ENCODE results near the gene LHFPL3.

Gene LHFPL3

DNA sequence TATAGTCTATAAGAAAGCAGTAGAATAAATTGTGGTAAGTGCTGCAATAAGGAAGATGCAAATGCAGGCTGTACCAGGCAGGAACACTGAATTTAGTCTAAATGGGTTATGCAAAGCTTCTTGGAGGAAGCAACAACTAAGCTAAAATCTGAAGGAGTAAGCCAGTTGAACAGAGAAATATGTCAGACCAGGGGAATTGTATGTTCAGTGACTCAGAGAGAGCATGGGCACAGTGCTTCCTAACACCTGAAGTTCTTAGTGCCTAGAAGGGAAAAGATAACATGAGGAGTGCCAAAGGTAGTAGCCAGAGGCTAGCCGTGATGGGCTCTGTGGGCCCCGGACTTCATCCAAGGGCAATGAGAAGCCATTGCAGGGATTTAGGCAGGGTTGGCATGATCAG, 481.5 kb downstream of the LHFPL3 start:
- no peak for DNase-seq

DNA sequence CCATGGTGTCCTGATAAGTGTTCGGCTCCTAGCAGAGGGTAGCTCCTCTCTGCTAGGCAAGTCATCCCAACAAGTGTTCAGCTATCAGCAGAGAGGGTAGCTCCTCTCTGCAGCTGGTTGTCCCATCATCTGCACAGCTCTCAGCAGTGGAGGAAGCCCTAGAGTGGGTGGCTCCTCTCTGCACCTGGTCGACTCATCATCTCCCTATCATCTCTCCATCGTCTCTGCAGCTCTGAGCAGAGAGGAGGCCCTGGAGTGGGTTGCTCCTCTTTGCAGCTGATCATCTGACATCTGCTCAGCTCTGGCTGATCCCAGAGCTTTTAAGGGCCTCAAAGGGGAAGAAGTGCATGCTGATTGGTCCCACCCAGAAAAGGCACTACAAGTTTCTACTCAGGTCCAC, 485.7 kb downstream of the LHFPL3 start:
- no peak for DNase-seq

- no peak for DNase-seq
Observed at GRCh38 chr7:104814671-104815400, 486.4 kb downstream of the LHFPL3 start.

- no peak for DNase-seq
Observed at GRCh38 chr7:104816537-104816936, 488.1 kb downstream of the LHFPL3 start.

- DNase-seq, result no peak
Observed at GRCh38 chr7:104818961-104819880, 490.8 kb downstream of the LHFPL3 start.

DNA sequence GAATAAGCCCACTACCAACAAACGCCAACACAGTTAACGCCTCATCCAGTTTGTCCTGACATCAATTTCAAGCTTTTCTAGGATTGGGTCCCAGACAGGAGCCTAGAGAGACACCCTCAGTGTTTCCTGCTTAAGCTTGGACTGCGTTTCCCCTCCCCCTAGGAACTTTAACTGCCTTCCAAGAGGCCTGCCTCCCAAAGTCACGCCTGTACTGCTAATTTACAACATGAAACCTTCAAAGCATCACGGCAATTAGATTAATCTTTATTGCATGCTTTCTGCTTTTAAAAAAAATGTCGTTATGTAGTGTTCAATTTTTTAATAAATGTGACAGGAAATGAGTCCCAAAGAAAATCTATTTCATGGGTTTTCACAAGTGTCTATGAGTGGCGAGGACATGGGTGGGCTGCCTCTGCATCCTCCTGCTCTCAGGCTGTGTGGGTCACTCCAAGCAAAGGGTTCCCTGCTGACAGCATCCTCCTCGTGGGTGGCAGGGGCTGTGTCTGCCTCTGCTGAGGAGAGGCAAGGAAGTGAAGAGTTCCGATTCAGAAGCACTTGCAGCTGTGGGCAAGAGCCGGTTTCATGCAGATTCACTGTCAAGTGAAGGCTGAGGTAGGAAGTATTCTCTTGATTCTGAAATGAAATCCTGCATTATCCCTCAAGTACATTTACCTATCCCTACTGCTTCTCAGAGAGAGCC, 492.6 kb downstream of the LHFPL3 start:
- no peak for DNase-seq

DNA sequence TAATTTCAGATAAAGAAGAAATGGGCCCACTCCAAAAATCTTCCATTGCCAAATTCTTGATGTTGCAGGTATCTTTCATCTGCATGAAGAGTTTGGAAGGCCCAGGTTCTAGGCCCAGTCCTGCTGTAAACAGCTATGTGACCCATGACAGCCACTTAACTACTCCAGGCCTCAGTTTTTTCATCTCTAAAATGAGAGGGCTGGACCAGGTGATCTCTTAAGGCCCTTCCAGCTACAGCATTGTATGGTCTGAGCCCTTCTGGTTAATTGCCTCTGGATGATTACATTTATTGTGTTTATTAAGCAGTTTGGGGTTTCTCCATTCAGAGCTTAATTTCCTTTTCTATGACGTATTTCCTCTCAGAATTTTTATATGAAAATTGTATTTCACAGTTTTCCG, 494.8 kb downstream of the LHFPL3 start:
- DNase-seq, result no peak

- no peak for DNase-seq
Observed at GRCh38 chr7:104825099-104825498, 496.7 kb downstream of the LHFPL3 start.

DNA sequence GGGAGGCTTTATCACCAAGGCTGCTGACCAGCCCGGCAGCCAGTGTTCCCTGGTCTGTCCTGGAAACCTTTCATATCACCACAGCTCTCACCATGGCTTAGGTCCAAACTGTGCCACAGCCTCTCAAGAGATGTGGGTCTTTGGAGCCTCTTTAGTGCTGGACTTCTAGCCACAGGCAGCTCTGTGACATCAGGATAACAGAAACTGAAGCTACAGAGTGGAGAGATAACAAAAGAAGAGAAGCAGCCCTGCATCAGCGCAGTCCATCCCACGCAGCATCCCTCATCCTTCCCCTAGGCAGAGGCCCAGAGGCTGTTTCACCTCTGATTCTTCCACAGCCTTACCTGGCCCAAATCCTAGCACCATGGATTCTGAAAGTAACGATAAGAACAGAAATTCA, 497.7 kb downstream of the LHFPL3 start:
- no peak for DNase-seq

DNA sequence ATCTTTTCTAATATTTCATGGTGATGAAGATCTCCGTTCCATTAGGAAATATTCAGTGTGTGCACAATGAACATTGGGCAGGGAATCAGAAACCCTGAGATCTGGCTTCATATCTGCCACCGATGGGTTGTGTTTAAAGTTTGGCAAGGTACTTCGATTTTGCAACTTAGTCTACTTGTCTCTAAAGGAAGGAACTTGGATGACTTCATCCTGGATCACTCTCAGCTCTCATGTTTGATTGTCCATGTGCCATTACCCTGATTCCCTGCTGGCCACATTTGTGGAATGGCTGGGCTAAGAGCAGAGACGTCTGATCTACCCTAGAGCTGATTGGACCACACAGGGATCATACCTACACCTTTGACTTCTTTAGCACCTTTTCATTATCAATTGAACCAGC, 508.6 kb downstream of the LHFPL3 start:
- DNase-seq, result no peak

DNA sequence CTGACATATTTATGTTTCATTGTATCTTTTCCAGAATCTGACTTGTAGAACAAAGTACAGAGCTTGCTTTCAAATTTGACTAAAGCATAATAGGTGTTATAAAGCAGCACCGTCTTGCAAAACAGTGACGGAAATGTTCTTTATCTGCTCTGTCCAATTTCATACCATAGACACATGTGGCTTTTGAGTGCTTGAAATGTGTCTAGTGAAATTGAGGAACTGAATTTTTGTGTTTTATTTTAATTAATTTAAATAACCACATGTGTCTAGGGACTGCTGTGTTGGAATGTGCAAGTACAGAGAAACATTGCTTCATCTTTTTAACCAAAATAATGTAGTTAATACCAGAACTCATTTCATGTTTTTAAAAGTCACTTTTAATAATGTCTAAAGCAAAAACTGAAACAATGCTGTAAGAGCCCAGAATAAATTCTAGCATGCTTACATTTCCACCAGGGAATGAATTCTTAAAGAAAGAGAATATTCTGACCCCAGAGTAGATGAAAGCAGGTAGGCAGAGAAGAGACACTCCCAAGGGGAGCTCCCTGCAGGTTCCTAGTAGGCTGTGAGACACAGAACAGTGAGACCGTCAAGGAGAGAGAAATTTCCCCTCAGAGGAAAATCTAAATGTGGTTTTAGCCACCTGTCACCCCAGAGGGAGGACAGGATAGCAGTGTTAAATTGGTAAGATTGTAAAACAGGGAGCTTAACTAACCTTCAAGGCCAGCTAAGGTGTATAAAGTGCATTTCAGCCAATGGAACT, 510.3 kb downstream of the LHFPL3 start:
- no peak for DNase-seq

DNA sequence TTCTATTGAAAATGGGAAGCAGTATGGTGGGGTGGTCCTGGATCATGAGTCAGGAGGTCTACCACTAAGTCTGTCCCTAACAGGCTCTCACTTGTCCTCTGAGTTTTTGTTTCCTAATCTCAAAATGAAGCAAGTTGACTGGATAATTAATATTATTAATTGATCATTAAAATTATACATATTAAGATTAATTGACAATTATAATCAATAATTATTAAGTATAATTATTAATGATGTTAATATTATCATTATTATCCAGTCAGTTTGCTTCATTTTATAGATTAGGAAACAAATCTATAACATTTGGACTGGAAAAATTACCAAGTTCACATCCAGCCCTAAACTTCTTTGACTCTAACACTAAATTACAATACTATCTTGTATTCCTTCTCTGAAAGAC, 511.4 kb downstream of the LHFPL3 start:
- no peak for DNase-seq

GRCh38 chr7:104841798-104842197, 513.4 kb downstream of the LHFPL3 start:
- no peak for DNase-seq

DNA sequence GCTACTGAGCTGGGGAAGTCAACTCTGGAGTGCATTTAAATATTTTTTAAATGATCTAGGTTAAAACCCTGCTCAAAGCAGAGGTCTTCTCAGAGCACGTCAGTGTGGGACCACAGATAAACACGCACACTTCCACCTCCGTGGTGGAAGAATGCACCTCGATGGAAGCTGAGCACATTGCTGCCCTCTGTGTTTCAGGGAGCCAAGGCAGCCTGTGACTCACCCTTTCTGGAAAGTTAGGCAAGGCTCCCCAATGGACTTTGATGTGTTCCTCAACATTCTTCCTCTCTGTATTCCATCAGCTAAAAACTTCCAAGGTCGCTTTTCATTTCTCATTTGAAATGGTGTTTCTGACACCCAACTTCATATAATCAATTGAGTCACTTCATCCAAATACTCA, 514.8 kb downstream of the LHFPL3 start:
- DNase-seq, result no peak

GRCh38 chr7:104845557-104845956, 517.2 kb downstream of the LHFPL3 start:
- DNase-seq, result no peak

DNA sequence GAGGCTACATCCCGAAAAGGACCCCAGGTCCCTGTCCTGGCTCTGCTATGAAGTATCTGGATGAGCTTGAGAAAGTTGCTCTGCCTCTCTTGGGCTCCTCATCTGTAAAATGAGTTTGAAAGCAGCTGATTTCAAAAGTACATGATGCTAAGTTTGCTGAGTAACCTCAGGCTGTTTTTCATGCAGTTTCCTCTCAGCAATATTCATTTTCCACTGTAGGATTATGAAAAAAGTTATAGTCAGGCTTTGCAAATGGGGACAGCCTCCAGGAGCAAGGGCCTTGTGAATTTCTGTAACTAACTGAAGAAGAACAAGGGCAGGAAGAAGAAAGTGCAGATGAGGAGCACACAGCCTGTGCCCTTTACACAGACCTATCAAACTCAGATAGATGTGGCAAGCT, 518.3 kb downstream of the LHFPL3 start:
- DNase-seq, result no peak

DNA sequence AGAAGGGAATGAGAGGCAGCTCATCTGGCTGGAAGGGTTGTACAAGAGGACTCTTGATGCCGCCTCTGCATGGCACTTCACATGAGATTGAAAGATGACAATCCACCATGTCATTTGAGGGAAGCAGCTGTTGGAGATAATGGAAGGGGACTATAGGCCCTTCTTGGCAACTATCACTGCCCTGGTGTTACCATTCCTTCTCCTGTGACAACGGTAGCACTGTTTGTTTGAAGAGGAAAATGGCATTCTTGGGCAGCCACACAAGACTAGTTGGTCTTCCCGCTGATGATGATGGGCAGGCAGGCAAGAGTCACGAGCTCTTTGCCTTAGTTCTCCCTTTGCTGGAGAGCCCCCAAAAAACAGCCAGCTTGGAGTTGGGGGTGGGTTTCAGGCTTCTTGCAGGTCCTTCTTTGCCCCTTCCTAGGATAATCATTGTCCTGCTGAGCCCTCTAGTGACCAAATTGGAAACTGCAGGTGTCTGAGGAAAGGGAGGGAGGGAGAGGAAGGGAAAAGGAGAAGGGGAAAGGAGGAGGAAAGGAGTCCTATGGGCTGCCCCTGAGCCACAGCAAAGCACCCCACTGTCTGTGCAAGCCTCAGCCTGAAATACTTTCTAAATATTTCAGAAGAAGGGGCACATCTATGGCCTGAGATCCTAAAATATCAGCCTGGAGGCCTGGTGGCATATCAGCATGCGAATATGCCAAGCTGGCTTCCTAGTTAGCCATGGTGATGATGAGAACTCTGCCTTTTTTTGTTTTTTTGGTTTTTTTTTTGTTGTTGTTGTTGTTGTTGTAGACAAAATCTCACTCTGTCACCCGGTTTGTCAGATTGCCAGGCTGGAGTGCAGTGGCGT, 520.0 kb downstream of the LHFPL3 start:
- DNase-seq, result peak; percentile 52 to 60

GRCh38 chr7:104850374-104850773, 522.0 kb downstream of the LHFPL3 start:
- DNase-seq, result no peak

GRCh38 chr7:104851268-104851667, 522.9 kb downstream of the LHFPL3 start:
- DNase-seq, result no peak

- no peak for DNase-seq
Observed at GRCh38 chr7:104852386-104852785, 524.0 kb downstream of the LHFPL3 start.

DNA sequence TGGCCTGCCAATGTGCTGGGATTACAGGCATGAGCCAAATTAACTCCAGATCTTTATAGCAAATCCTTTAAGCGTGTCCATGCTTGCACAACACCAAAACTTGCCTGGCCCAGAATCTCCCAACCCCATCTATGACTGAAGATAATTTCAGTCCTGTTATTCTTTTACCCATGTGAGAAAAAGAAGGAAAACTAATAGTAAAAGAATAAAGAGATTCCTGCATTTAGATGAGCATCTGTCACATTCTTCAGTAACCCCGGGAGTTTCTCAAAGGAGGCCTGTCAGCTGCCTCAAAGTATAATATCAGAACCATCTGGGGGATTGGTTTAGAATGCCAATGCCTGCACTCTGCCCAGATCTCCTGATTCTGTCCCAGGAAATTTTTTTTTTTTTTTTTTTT, 527.5 kb downstream of the LHFPL3 start:
- DNase-seq, result no peak
